Activated naive CD8-positive, alpha-beta T cell treated with anti-CD3 and anti-CD28 coated beads, Interleukin-2, amount 10 ng/mL, durations not matched to agents 7 days and 5 days (primary cell): Measurements from ENCODE around the gene TFG. TPM values are rescaled to one million over a fixed set of nuclear protein-coding genes. Genes with fewer than 3 reads are reported as not detected.

ENCODE experiments used
- ATAC-seq: fragments of 150-1000 bp; cut with Tn5 transposase; one replicate; pipeline ENCODE4 v1.10.0; 2021; ENCODE audit warnings: low read depth, moderate library complexity
- POLR2A ChIA-PET: fragments of 350-600 bp; sonication (Branson Sonifier 250); formaldehyde crosslinking; loops from one replicate; lab custom pipeline; 2021; ENCODE audit warnings: antibody characterized with exemption; lab: Charles Lee
- DNase-seq: peaks from one replicate; pipeline ENCODE4 v3.0.0; 2021
- H3K27ac Mint-ChIP-seq: one replicate; pipeline ENCODE4 v1.8.0; 2022; ENCODE audit warnings: mild to moderate bottlenecking, mixed read lengths
- H3K27me3 Mint-ChIP-seq: one replicate; pipeline ENCODE4 v1.8.0; 2022; ENCODE audit warnings: mild to moderate bottlenecking, moderate library complexity, mixed read lengths
- H3K36me3 Mint-ChIP-seq: one replicate; pipeline ENCODE4 v1.8.0; 2021; ENCODE audit warnings: mild to moderate bottlenecking, mixed read lengths
- H3K4me1 Mint-ChIP-seq: one replicate; pipeline ENCODE4 v1.8.0; 2021; ENCODE audit warnings: mixed read lengths
- H3K4me3 Mint-ChIP-seq: one replicate; pipeline ENCODE4 v1.8.0; 2022; ENCODE audit warnings: mild to moderate bottlenecking, moderate library complexity, mixed read lengths
- H3K9me3 Mint-ChIP-seq: one replicate; pipeline ENCODE4 v1.8.0; 2021; ENCODE audit warnings: mixed read lengths
- total RNA-seq, 2 experiments: library from RNA; stranded (reverse); gene quantifications; one replicate each; pipeline ENCODE4 v1.2.3, GENCODE V29; 2021

TFG gene
- total RNA-seq, 2 experiments from 2014 or later, result 45.1 to 48.4 TPM

GRCh38 chr3:100748220-100748619 lies 38.9 kb downstream of the TFG start:
- H3K27me3 Mint-ChIP-seq, result no peaks in the 10 kb centered on the region
- POLR2A ChIA-PET, result no interaction called here
- no peak overlapping the region for H3K4me3 Mint-ChIP-seq
- no peak overlapping the region for H3K27ac Mint-ChIP-seq
- no peaks in the 10 kb centered on the region for H3K9me3 Mint-ChIP-seq
- H3K4me1 Mint-ChIP-seq, result no peaks in the 10 kb centered on the region
- peaks cover 36% of the 10 kb centered on the region for H3K36me3 Mint-ChIP-seq
- no peak for DNase-seq
- ATAC-seq, result no peak

GRCh38 chr3:100748967-100749366 lies 39.7 kb downstream of the TFG start:
- H3K27ac Mint-ChIP-seq, result no peak overlapping the region
- ATAC-seq (no peak), DNase-seq (no peak)
- H3K36me3 Mint-ChIP-seq, result peaks cover 38% of the 10 kb centered on the region
- no peaks in the 10 kb centered on the region for H3K9me3 Mint-ChIP-seq
- H3K4me3 Mint-ChIP-seq, result no peak overlapping the region
- H3K27me3 Mint-ChIP-seq, result no peaks in the 10 kb centered on the region
- POLR2A ChIA-PET, result no interaction called here
- no peaks in the 10 kb centered on the region for H3K4me1 Mint-ChIP-seq

GRCh38 chr3:100753846-100754245 lies 44.6 kb downstream of the TFG start:
- ATAC-seq (no peak), DNase-seq (no peak)
- Mint-ChIP-seq H3K27ac (no peak overlapping the region), H3K27me3 (no peaks in the 10 kb centered on the region), H3K36me3 (peaks cover 22% of the 10 kb centered on the region), H3K4me1 (no peaks in the 10 kb centered on the region), H3K9me3 (no peaks in the 10 kb centered on the region), H3K4me3 (no peak overlapping the region)
- POLR2A ChIA-PET, result no interaction called here

GRCh38 chr3:100754563-100755334 lies 45.5 kb downstream of the TFG start:
- H3K27ac Mint-ChIP-seq, result no peak overlapping the region
- no peaks in the 10 kb centered on the region for H3K4me1 Mint-ChIP-seq
- H3K9me3 Mint-ChIP-seq, result no peaks in the 10 kb centered on the region
- H3K36me3 Mint-ChIP-seq, result peaks cover 23% of the 10 kb centered on the region
- H3K27me3 Mint-ChIP-seq, result no peaks in the 10 kb centered on the region
- POLR2A ChIA-PET, result no interaction called here
- no peak overlapping the region for H3K4me3 Mint-ChIP-seq
- no peak for DNase-seq
- no peak for ATAC-seq

DNA sequence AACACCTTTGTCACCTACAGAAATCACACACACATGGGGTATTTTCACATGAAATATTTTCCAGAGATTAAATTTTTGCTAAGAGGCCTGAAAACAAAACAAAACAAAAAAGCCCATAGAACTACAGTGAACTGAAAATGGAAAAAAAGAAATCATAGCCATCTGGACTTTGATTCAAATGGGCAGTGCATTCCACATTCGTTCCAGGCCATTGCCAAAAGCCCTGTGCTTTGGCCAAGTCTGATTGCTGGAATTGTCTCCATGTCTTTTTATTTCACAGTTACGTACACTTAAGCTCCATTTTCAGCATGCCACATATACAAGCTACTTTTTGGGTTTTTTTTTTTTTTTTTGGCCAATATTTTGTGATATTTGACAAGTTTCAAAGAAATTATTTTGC lies 47.1 kb downstream of the TFG start:
- no peak overlapping the region for H3K4me3 Mint-ChIP-seq
- H3K4me1 Mint-ChIP-seq, result no peaks in the 10 kb centered on the region
- H3K27ac Mint-ChIP-seq, result no peak overlapping the region
- H3K36me3 Mint-ChIP-seq, result peaks cover 19% of the 10 kb centered on the region
- H3K9me3 Mint-ChIP-seq, result no peaks in the 10 kb centered on the region
- no peaks in the 10 kb centered on the region for H3K27me3 Mint-ChIP-seq
- no peak for ATAC-seq
- POLR2A ChIA-PET, result interaction anchor here (0.6 kb wide), 1 partner anchor 44 kb away, joined by 5 read pairs; no protein-coding TSS in a partner anchor
- no peak for DNase-seq

DNA sequence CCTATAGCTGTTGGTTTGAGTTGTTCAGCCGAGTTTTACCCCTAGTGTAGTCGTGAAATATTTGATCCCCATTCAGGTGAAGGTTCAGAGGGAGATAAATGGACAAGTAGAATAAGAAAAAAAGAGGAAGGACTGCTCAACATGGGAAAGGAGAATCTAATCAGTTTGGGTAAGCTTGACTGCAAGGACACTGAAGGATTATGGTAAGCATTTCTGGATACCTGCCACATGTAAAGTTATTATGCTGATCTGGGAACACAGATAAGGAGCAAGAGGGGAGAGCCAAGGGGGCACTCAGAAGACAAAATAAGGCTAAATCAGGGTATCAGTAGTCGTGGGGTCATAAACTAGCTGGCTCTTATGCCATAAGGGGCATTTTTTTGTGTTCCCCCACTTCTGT lies 49.9 kb downstream of the TFG start:
- ATAC-seq, result no peak
- Mint-ChIP-seq H3K27me3 (no peaks in the 10 kb centered on the region), H3K36me3 (peaks cover 11% of the 10 kb centered on the region), H3K4me1 (no peaks in the 10 kb centered on the region), H3K27ac (no peak overlapping the region), H3K4me3 (no peak overlapping the region), H3K9me3 (no peaks in the 10 kb centered on the region)
- POLR2A ChIA-PET, result no interaction called here
- DNase-seq, result no peak

DNA sequence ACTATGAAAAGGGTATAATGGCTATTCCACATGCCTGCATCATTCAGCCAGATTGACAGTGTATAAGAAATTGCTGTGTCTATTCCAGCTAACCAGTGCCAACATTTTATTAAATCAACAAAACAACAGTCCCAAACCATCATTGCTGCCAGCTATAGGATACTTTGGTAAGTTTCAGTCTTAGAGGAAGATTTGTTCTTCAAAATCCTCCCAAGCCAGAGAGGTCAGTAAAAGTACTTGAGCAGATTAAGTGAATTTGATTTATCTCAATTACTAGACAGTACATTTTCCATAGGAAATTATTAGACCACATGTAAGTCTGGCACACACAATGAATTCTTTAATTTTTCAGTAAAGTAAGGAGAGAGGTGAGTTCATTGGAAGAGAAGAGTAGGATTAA lies 50.7 kb downstream of the TFG start:
- no peak overlapping the region for H3K27ac Mint-ChIP-seq
- H3K36me3 Mint-ChIP-seq, result peaks cover 9% of the 10 kb centered on the region
- DNase-seq, result no peak
- H3K27me3 Mint-ChIP-seq, result peaks cover 3% of the 10 kb centered on the region
- POLR2A ChIA-PET, result interaction anchor here (1.0 kb wide), 1 partner anchor 157 kb away, joined by 3 read pairs; no protein-coding TSS in a partner anchor
- H3K4me3 Mint-ChIP-seq, result no peak overlapping the region
- no peaks in the 10 kb centered on the region for H3K9me3 Mint-ChIP-seq
- ATAC-seq, result no peak
- H3K4me1 Mint-ChIP-seq, result peaks cover 2% of the 10 kb centered on the region

DNA sequence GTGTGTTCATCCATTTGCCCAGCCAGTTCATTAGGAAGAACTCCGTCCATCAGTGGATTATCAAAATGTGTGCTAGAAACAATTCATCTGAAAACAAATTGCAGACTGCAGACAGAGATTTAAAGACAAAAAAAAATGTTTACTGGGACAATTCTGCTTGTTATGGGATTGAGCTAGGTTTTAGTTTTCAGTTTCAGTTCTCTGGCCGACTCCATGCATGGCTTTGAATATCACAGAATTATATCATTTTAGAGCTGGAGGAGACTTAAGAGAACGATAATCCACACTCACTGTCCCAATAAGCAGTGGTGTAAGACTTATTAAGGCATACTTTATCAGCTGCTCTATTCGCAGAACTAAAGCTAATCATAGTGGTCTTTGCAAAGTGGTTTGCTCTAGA lies 51.1 kb downstream of the TFG start:
- ATAC-seq (no peak), DNase-seq (no peak)
- POLR2A ChIA-PET, result interaction anchor here (1.0 kb wide), 1 partner anchor 157 kb away, joined by 3 read pairs; no protein-coding TSS in a partner anchor
- Mint-ChIP-seq H3K4me3 (no peak overlapping the region), H3K27ac (no peak overlapping the region), H3K27me3 (peaks cover 3% of the 10 kb centered on the region), H3K9me3 (no peaks in the 10 kb centered on the region), H3K36me3 (peaks cover 9% of the 10 kb centered on the region), H3K4me1 (peaks cover 3% of the 10 kb centered on the region)

DNA sequence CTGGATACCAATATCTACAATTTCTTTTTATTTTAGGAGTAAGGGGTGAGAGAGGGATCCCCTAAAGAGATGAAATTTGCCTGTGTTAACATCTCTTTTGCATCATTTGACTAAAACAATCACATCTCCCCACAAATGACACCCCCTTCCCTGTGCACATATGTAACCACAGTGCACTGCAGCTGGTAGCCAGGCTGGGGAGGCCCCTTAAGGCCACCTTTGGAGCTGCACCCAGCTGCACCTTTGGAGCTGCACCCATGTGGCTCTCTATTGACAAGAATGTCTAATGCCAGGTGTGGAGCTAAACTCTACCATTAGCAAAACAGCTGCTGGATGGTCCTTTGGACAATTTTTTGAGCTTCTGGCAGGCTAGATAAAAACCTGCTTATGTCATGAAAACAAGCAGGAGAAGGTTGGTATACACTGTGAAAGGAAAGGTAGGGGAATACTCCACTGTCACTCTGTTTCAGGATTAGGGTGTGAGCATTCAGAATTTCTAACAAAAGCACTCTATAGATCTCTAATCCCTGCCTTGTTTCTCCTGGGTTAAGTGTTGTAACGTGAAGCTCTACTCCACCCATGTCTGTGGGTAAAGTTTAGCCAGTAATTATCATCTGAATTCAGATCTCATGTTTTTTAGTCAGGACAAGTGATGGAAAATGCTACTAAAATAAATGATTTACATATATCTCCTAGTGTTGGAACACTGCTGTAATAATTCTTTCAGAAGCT lies 52.1 kb downstream of the TFG start:
- DNase-seq (no peak), ATAC-seq (peak; percentile 68)
- POLR2A ChIA-PET, result interaction anchor here (1.0 kb wide), 1 partner anchor 158 kb away, joined by 3 read pairs; no protein-coding TSS in a partner anchor
- H3K4me3 Mint-ChIP-seq, result no peak overlapping the region
- no peak overlapping the region for H3K27ac Mint-ChIP-seq
- no peaks in the 10 kb centered on the region for H3K9me3 Mint-ChIP-seq
- peaks cover 12% of the 10 kb centered on the region for H3K4me1 Mint-ChIP-seq
- H3K36me3 Mint-ChIP-seq, result peaks cover 7% of the 10 kb centered on the region
- peaks cover 3% of the 10 kb centered on the region for H3K27me3 Mint-ChIP-seq

- DNase-seq (no peak), ATAC-seq (no peak)
- POLR2A ChIA-PET, result no interaction called here
- Mint-ChIP-seq H3K4me3 (no peak overlapping the region), H3K36me3 (peaks cover 7% of the 10 kb centered on the region), H3K27me3 (peaks cover 3% of the 10 kb centered on the region), H3K4me1 (peaks cover 15% of the 10 kb centered on the region), H3K9me3 (no peaks in the 10 kb centered on the region), H3K27ac (no peak overlapping the region)
Measured at GRCh38 chr3:100761951-100762350, 52.7 kb downstream of the TFG start.

- H3K27me3 Mint-ChIP-seq, result peaks cover 3% of the 10 kb centered on the region
- H3K27ac Mint-ChIP-seq, result no peak overlapping the region
- peaks cover 15% of the 10 kb centered on the region for H3K4me1 Mint-ChIP-seq
- no peak for DNase-seq
- POLR2A ChIA-PET, result no interaction called here
- H3K9me3 Mint-ChIP-seq, result no peaks in the 10 kb centered on the region
- peaks cover 3% of the 10 kb centered on the region for H3K36me3 Mint-ChIP-seq
- ATAC-seq, result peak; percentile 46
- H3K4me3 Mint-ChIP-seq, result no peak overlapping the region
Measured at GRCh38 chr3:100765437-100765975, 56.2 kb downstream of the TFG start.

DNA sequence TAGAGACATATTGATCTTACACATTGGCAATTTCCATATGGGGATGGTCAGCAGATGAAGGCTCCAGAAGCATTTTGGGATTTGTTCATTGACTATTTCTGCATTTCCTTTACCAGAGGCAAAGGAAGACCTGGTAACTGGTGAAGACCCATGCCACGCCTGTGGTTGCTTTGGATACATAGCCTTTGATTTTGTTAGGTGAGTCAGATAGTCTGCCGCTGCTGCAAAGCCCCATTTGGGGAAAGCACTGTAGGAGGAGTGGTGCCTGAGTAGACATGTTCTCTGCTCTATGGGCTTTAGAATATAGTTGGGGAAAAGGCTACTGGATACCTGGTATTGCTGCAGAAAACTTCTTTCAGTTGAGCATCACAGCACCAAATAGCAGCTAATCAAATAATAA lies 56.8 kb downstream of the TFG start:
- no peak overlapping the region for H3K4me3 Mint-ChIP-seq
- POLR2A ChIA-PET, result no interaction called here
- H3K27ac Mint-ChIP-seq, result no peak overlapping the region
- ATAC-seq (peak; percentile 49), DNase-seq (no peak)
- peaks cover 3% of the 10 kb centered on the region for H3K27me3 Mint-ChIP-seq
- no peaks in the 10 kb centered on the region for H3K9me3 Mint-ChIP-seq
- H3K36me3 Mint-ChIP-seq, result peaks cover 3% of the 10 kb centered on the region
- H3K4me1 Mint-ChIP-seq, result peaks cover 15% of the 10 kb centered on the region

- ATAC-seq (no peak), DNase-seq (no peak)
- H3K9me3 Mint-ChIP-seq, result peaks cover 2% of the 10 kb centered on the region
- no peaks in the 10 kb centered on the region for H3K36me3 Mint-ChIP-seq
- POLR2A ChIA-PET, result no interaction called here
- peaks cover 14% of the 10 kb centered on the region for H3K4me1 Mint-ChIP-seq
- peaks cover 1% of the 10 kb centered on the region for H3K27me3 Mint-ChIP-seq
- H3K27ac Mint-ChIP-seq, result no peak overlapping the region
- no peak overlapping the region for H3K4me3 Mint-ChIP-seq
Measured at GRCh38 chr3:100769693-100770092, 60.4 kb downstream of the TFG start.
